GM10266 (cell line): ENCODE results near the gene E4F1.
"Not testable (repeated sequence)": the region's sequence is repeated elsewhere in the genome, so short reads cannot be mapped to it uniquely, and the experiment has no call there.

Experiments
- DNase-seq: peaks from one replicate; pipeline ENCODE4 v3.0.0; 2012; ENCODE audit errors: extremely low spot score
- CTCF ChIP-seq: IDR thresholded peaks from 2 replicates; pipeline ENCODE4 v1.5.1; 2012; ENCODE audit warnings: mild to moderate bottlenecking, low read depth; ENCODE audit not compliant: control insufficient read depth, insufficient read depth; ENCODE audit errors: missing control alignments

Gene E4F1

DNA sequence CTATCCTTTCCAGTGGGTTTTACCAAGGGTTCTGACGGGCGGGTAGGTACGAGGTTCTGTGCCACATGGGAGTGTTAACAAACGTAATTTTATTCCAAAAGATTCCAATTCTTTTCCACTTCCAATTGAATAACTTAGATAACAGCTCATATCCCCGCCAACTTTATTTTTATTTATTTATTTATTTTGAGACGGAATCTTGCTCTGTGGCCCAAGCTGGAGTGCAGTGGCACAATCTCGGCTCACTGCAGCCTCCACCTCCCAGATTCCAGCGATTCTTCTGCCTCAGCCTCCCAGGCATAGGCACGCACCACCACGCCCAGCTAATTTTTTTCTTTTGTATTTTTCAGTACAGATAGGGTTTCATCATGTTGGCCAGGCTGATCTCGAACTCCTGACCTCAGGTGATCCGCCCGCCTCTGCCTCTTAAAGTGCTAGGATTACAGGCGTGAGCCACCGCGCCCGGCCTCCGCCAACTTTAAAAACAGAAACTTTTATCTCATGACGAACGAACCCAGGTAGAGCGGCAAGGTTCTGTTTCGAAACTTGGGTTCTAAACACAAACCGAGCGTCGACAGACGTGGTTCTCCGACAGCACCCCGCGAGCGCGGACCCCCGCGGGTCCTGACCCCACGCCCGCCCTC lies 27.4 kb downstream of the E4F1 start:
- no peak for TF ChIP-seq CTCF
- DNase-seq: no peak

DNA sequence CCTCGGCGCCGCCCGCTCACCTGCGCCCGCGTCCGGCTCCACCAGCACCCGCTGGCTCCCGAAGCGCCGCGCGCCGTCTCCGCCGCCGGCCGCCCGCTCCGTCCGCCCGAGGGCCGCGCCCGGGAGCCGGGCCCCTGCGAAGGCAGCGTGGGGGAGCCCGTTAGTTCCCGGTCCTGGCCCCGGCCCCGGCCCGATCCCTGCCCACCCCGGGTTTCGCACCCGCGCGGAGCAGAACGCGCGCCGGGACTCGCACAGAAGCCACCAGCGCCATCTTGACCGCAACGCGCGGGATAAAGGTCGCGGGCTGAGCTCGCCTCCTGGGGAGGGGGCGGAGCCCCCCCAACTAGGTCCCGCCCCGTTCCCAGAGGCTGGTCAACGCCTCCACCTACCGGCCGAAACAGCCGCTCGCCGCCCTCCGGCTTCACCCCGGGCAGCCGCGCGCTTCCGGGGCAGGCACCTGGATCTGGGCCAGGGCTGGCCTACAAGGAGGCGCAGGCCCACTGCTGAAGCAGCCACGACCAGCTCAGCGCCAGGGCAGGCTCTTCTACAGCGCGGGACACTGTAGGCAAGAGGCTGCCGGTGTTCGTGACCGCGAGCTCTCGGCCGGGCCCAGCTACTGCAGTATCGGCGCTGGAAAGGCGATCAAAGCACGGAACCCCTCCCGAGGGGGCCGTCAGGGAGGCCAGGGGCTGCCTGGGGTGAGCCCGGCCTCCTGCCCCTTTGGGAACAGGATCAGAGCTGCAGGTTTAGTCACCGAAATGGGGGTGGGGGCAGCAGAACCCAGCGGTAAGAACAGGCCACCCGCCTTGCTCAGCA lies 28.1 kb downstream of the E4F1 start, which contains the start of gene ECI1:
TSS of gene ECI1 (minus strand) at position 292 of the 816 bp plus-strand sequence. CDS start at position 271, 21 bp downstream.
- TF ChIP-seq CTCF: peak; percentile 72
- peak; percentile 100 for DNase-seq

- TF ChIP-seq CTCF: no peak
- DNase-seq: no peak
Observed at GRCh38 chr16:2252806-2253148, 29.4 kb downstream of the E4F1 start.

GRCh38 chr16:2253293-2253692 lies 29.9 kb downstream of the E4F1 start:
- DNase-seq: no peak
- TF ChIP-seq CTCF: no peak

DNA sequence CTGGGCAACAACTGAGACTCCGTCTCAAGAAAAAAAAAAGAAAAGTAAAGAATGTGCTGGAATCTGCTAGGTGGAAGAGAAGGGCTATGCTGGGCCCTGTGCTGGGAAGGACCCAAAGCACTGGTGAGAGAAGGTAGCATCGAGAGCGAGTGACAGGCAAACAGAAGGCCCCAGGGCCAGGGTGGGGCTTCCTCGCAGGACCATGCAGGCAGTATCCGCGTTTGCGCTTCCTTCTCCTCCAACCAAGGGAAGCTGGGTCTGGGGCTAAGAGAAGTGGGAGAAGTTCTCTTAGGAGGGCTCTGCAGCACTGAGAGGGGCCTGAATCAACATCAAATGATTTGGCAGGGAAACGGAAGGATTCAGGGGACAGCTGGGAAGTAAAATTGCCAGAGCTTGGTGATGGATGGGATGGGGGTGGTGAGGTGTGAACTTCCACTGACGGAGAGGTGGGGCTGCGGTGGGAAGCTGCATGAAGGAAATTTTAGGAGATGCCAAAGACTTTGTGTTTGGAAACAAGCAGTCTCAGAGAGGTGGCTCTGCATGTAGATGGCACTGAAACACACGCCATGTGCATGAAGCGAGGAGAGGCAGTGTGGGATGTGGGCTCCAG lies 33.2 kb downstream of the E4F1 start:
- no peak for TF ChIP-seq CTCF
- no peak for DNase-seq

- TF ChIP-seq CTCF: no peak
- DNase-seq: no peak
Observed at GRCh38 chr16:2257726-2258125, 34.3 kb downstream of the E4F1 start.

DNA sequence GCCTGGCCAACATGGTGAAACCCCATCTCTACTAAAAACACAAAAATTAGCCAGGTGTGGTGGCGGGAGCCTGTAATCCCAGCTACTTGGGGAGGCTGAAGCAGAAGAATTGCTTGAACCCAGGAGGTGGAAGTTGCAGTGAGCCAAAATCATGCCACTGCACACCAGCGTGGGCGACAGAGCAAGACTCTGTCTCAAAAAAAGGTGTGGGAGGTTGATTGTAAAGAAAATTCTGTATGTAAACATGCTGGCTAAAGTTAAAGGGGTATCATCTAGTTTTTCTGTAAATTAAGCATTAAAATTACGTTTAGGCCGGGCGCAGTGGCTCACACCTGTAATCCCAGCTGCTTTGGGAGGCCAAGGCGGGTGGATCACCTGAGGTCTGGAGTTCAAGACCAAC lies 35.1 kb downstream of the E4F1 start:
- not testable (repeated sequence) for DNase-seq

- TF ChIP-seq CTCF: no peak
- no peak for DNase-seq
Observed at GRCh38 chr16:2260250-2260649, 36.9 kb downstream of the E4F1 start.

GRCh38 chr16:2263026-2263425 lies 39.6 kb downstream of the E4F1 start:
- not testable (repeated sequence) for DNase-seq

DNA sequence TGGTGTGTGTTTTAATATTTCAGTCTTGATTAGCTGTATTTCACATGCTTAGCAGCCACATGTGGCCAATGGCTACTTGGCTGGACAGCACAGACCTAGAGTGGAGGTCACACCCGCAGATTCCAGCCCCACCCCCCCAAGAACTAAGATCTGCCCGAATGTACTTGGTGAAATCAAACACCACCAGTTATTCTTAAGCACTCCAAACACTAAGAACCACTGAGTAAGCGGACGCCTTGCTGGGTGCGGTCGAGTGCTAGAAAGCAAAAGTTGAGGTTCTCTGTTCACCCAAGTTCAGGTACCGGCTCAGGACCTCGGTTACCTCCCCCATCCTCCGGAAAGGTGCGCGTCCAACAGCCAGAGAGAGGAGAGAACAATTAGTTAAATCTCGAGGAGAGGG lies 43.5 kb downstream of the E4F1 start:
- not testable (repeated sequence) for DNase-seq

DNA sequence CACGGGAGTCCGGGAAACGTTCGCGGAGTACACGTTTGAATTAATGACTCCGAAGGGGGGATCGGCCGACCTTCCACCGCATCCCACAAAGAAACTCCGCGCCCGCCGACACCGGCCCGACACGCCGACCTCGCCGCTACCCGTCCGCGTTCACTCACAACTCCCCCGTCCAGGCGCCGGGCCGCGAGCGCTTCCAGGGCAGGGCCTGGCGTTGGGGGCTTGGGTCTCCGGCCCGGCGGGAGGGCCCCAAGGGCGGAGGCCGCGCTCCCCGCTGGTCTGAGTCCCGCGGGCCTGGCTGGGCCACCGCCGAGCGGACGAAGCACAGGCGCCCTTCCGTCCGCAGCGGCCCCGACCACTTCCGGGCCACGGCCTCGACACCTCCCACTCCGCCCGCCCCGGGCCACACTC lies 44.1 kb downstream of the E4F1 start:
- DNase-seq: not testable (repeated sequence)
